SH-SY5Y (cell line): ENCODE measurements around the gene KRTAP1-5.

ENCODE experiments used
- GATA2 ChIP-seq: IDR thresholded peaks from 2 replicates; pipeline ENCODE4 v1.6.1; 2011; ENCODE audit warnings: mild to moderate bottlenecking, low read depth, low read length
- GATA3 ChIP-seq: IDR thresholded peaks from 2 replicates; pipeline ENCODE4 v1.6.1; 2011; ENCODE audit warnings: low read depth, mild to moderate bottlenecking, low read length, moderate library complexity

- TF ChIP-seq GATA2, result no peak
- no peak for TF ChIP-seq GATA3
Observed at GRCh38 chr17:41071606-41072360, 44.8 kb upstream of the KRTAP1-5 start.
